Mucosa of stomach (tissue), 1 donor: Measurements from ENCODE around the gene HAUS5.

ENCODE experiments used
- H3K27me3 ChIP-seq: one replicate; pipeline ENCODE4 v1.7.0; 2013; ENCODE audit warnings: mild to moderate bottlenecking, low read length; ENCODE audit not compliant: control insufficient read depth, insufficient read depth
- H3K36me3 ChIP-seq: one replicate; pipeline ENCODE4 v1.7.0; 2013; ENCODE audit warnings: low read length; ENCODE audit not compliant: control insufficient read depth, insufficient read depth
- H3K4me1 ChIP-seq: one replicate; pipeline ENCODE4 v1.7.0; 2013; ENCODE audit warnings: mild to moderate bottlenecking, low read length; ENCODE audit not compliant: control insufficient read depth, insufficient read depth
- H3K4me3 ChIP-seq: one replicate; pipeline ENCODE4 v1.7.0; 2013; ENCODE audit warnings: low read length
- H3K9ac ChIP-seq: one replicate; pipeline ENCODE4 v1.7.0; 2013; ENCODE audit warnings: mild to moderate bottlenecking, low read length, moderate library complexity
- H3K9me3 ChIP-seq: one replicate; pipeline ENCODE4 v1.7.0; 2013; ENCODE audit warnings: mild to moderate bottlenecking, low read length, moderate library complexity; ENCODE audit not compliant: control insufficient read depth
- donor health status: Pancreatic carcinoma.

The HAUS5 gene

DNA sequence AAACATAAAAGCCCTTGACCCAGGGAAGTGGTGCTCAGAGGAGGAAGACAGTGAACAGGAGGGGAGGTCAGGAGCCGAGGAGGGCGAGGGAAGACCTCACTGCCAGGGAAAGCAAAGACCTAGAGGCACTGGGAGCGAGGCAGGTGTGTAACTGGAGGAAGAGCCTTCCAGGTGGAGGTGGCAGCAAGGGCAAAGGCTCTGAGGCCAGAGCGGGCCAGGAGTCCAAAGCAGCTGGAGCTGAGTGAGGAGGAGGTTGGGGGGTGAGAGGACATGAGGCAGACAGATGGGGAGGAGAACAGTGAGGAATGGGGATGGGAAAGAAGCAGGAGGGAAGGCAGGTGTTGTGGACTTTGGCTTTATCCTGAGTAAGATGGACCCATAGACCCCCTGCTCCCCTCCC lies 57.4 kb downstream of the HAUS5 start:
- no peak overlapping the region for H3K9ac ChIP-seq
- H3K27me3 ChIP-seq: peaks cover 28% of the 10 kb centered on the region
- no peaks in the 10 kb centered on the region for H3K9me3 ChIP-seq
- no peak overlapping the region for H3K4me3 ChIP-seq
- no peaks in the 10 kb centered on the region for H3K36me3 ChIP-seq
- no peaks in the 10 kb centered on the region for H3K4me1 ChIP-seq

DNA sequence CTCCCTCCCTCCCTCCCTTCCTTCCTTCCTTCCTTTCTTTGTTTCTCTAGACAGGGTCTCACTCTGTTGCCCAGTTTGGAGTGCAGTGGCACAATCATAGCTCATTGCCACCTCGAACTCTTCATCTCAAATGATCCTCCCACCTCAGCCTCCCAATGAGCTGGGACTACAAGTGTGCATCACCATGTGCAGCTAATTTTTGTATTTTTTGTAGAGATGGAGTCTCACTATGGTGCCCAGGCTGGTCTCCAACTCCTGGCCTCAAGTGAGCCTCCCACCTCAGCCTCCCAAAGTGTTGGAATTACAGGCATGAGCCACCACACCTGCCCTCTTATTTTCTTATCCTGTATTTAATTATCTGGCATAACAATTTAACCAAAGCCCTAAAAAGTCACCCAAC lies 58.2 kb downstream of the HAUS5 start:
- Histone ChIP-seq H3K9ac (no peak overlapping the region), H3K4me1 (no peaks in the 10 kb centered on the region), H3K9me3 (no peaks in the 10 kb centered on the region), H3K4me3 (no peak overlapping the region), H3K27me3 (peaks cover 28% of the 10 kb centered on the region), H3K36me3 (no peaks in the 10 kb centered on the region)

DNA sequence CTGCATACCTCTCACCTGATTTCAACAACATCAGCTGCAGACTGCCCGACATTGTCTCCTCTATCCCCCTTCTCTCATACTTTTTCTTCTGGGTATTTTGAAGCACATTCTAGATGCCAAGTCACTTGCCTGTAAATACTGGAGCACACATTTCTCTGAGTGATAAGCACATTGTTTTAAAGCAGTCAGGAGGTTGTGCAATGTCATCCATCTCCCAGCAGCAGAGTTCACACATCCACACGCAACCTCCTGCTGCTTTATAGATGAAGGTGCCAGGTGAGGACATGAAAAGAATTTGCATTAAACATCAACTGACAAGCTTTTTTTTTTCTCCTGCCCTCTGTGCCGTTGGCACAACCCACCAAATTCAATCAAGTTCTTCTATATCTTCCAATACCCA lies 59.3 kb downstream of the HAUS5 start:
- Histone ChIP-seq H3K27me3 (peaks cover 28% of the 10 kb centered on the region), H3K4me1 (no peaks in the 10 kb centered on the region), H3K9ac (no peak overlapping the region), H3K9me3 (no peaks in the 10 kb centered on the region), H3K36me3 (no peaks in the 10 kb centered on the region), H3K4me3 (no peak overlapping the region)

DNA sequence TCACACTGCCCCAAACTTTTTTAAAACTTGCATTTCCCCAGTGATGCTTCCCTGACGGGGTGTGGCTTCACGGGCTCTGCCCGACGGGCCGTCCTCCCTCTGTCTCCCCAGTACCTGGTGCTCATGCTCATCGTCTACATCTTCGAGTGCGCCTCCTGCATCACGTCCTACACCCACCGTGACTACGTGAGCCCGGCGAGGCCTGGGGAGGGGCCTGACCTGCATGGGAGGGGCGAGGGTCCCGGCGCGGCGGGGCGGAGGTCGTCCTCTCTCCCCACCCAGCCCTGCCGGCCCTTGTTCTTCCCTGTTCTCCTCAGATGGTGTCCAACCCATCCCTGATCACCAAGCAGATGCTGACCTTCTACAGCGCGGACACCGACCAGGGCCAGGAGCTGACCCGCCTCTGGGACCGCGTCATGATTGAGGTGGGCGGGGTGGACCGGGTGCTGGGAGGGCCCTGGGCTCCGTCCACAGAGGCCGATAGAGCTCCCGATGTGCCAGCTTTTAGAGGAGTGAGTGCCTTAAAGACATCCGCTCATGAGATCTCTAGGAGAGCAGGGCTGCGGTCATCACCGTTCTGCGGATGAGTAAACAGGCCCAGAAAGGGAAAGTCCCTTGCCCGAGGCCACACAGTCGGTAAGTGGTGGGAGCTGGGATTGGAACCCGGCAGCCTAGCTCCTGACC lies 60.7 kb downstream of the HAUS5 start:
- no peaks in the 10 kb centered on the region for H3K9me3 ChIP-seq
- H3K27me3 ChIP-seq: peaks cover 28% of the 10 kb centered on the region
- H3K4me1 ChIP-seq: no peaks in the 10 kb centered on the region
- no peak overlapping the region for H3K9ac ChIP-seq
- H3K36me3 ChIP-seq: no peaks in the 10 kb centered on the region
- H3K4me3 ChIP-seq: peak overlapping the region; percentile 4
